DOHH2 (cell line): Measurements from ENCODE around the gene FASN.
A peak's percentile ranks its signal among the peaks of the same experiment; 100 is the strongest.

Experiments used
- H3F3A ChIP-seq: fragments of 200-600 bp; sonication (generic), shearing (Covaris generic); 2 replicates; pipeline ENCODE4 v1.6.0; 2016; ENCODE audit warnings: antibody characterized with exemption, mild to moderate bottlenecking; ENCODE audit not compliant: control insufficient read depth, insufficient read depth
- H3K27ac ChIP-seq: fragments of 200-600 bp; sonication (generic); 2 replicates; pipeline ENCODE4 v1.5.1; 2014; ENCODE audit warnings: low read depth, mild to moderate bottlenecking, low read length, moderate library complexity
- H3K27me3 ChIP-seq: fragments of 200-600 bp; sonication (generic); 2 replicates; pipeline ENCODE4 v1.6.1; 2014; ENCODE audit warnings: mild to moderate bottlenecking, low read length, mixed read lengths; ENCODE audit not compliant: control insufficient read depth
- H3K36me3 ChIP-seq: fragments of 200-600 bp; sonication (generic); 2 replicates; pipeline ENCODE4 v1.6.1; 2014; ENCODE audit warnings: mild to moderate bottlenecking, low read length, moderate library complexity, mixed read lengths; ENCODE audit not compliant: control insufficient read depth
- H3K4me1 ChIP-seq: fragments of 200-600 bp; sonication (generic); 2 replicates; pipeline ENCODE4 v1.6.1; 2014; ENCODE audit warnings: mild to moderate bottlenecking, low read length, mixed read lengths; ENCODE audit not compliant: control insufficient read depth
- H3K4me2 ChIP-seq: fragments of 200-600 bp; sonication (generic); 2 replicates; pipeline ENCODE4 v1.6.0; 2014; ENCODE audit warnings: mild to moderate bottlenecking, low read length, moderate library complexity
- H3K4me3 ChIP-seq: fragments of 200-600 bp; sonication (generic); 2 replicates; pipeline ENCODE4 v1.5.1; 2014; ENCODE audit warnings: mild to moderate bottlenecking, low read length, mixed read lengths
- H3K79me2 ChIP-seq: fragments of 200-600 bp; sonication (generic); 2 replicates; pipeline ENCODE4 v1.6.1; 2014; ENCODE audit warnings: mild to moderate bottlenecking, low read length, mixed read lengths; ENCODE audit not compliant: control insufficient read depth
- H3K9me2 ChIP-seq: fragments of 200-600 bp; sonication (generic); replicated peaks from 2 replicates; pipeline ENCODE4 v1.6.1; 2014; ENCODE audit warnings: mild to moderate bottlenecking, low read length, mixed read lengths; ENCODE audit not compliant: control insufficient read depth
- H3K9me3 ChIP-seq: fragments of 200-600 bp; sonication (generic); 2 replicates; pipeline ENCODE4 v1.6.1; 2014; ENCODE audit warnings: antibody characterized with exemption, low read length, mixed read lengths; ENCODE audit not compliant: control insufficient read depth, insufficient read depth
- H4K20me1 ChIP-seq: fragments of 200-600 bp; sonication (generic); 2 replicates; pipeline ENCODE4 v1.6.0; 2014; ENCODE audit warnings: low read depth, mild to moderate bottlenecking, antibody characterized with exemption, low read length, moderate library complexity; ENCODE audit not compliant: control insufficient read depth, insufficient read depth
- CTCF ChIP-seq: fragments of 200-600 bp; sonication (generic); IDR thresholded peaks from one replicate; pipeline ENCODE4 v1.5.1; 2014; ENCODE audit warnings: antibody characterized with exemption, mild to moderate bottlenecking, low read depth, low read length; ENCODE audit not compliant: poor library complexity, severe bottlenecking
- EZH2phosphoT487 ChIP-seq: fragments of 200-600 bp; sonication (generic); IDR thresholded peaks from 2 replicates; pipeline ENCODE4 v1.6.1; 2017; ENCODE audit warnings: borderline replicate concordance, mild to moderate bottlenecking, antibody characterized with exemption, low read length, moderate library complexity, mixed read lengths

Gene FASN

GRCh38 chr17:82103553-82104451, 5.8 kb upstream of the FASN start:
- H3K9me2 ChIP-seq: no peaks in the 10 kb centered on the region
- H4K20me1 ChIP-seq: no peaks in the 10 kb centered on the region
- H3K4me1 ChIP-seq: peaks cover 56% of the 10 kb centered on the region

GRCh38 chr17:82101767-82102679, 4.0 kb upstream of the FASN start:
- peaks cover 9% of the 10 kb centered on the region for H3F3A ChIP-seq
- H3K4me2 ChIP-seq: no peak overlapping the region
- no peaks in the 10 kb centered on the region for H3K9me2 ChIP-seq
- peaks cover 34% of the 10 kb centered on the region for H3K36me3 ChIP-seq
- no peak overlapping the region for H3K4me3 ChIP-seq
- TF ChIP-seq EZH2phosphoT487 (no peak), CTCF (no peak)
- peaks cover 51% of the 10 kb centered on the region for H3K4me1 ChIP-seq
- H4K20me1 ChIP-seq: peaks cover 2% of the 10 kb centered on the region
- H3K9me3 ChIP-seq: no peaks in the 10 kb centered on the region
- peaks cover 31% of the 10 kb centered on the region for H3K79me2 ChIP-seq
- H3K27ac ChIP-seq: no peak overlapping the region
- H3K27me3 ChIP-seq: no peaks in the 10 kb centered on the region

More at GRCh38 chr17:82103553-82104451, 5.8 kb upstream of the FASN start:
- H3K4me2 ChIP-seq: no peak overlapping the region
- H3K9me3 ChIP-seq: no peaks in the 10 kb centered on the region
- no peaks in the 10 kb centered on the region for H3K27me3 ChIP-seq
- H3K4me3 ChIP-seq: no peak overlapping the region
- H3K79me2 ChIP-seq: peaks cover 21% of the 10 kb centered on the region
- no peak for TF ChIP-seq EZH2phosphoT487
- peaks cover 24% of the 10 kb centered on the region for H3K36me3 ChIP-seq
- H3K27ac ChIP-seq: no peak overlapping the region
- H3F3A ChIP-seq: peaks cover 9% of the 10 kb centered on the region

- Histone ChIP-seq H3K27me3 (no peaks in the 10 kb centered on the region), H3K9me2 (no peaks in the 10 kb centered on the region), H3K36me3 (peaks cover 41% of the 10 kb centered on the region), H3K4me2 (peak overlapping the region; percentile 98; the same call in 1 of the 2 replicates), H3K27ac (no peak overlapping the region), H3K4me3 (no peak overlapping the region), H4K20me1 (peaks cover 9% of the 10 kb centered on the region), H3K4me1 (peaks cover 51% of the 10 kb centered on the region), H3K9me3 (no peaks in the 10 kb centered on the region), H3F3A (peaks cover 9% of the 10 kb centered on the region), H3K79me2 (peaks cover 38% of the 10 kb centered on the region)
- no peak for TF ChIP-seq EZH2phosphoT487
Measured at GRCh38 chr17:82101301-82101715, 3.3 kb upstream of the FASN start.

GRCh38 chr17:82100502-82101298, 2.7 kb upstream of the FASN start:
- H3K9me3 ChIP-seq: no peaks in the 10 kb centered on the region
- H3K36me3 ChIP-seq: peaks cover 47% of the 10 kb centered on the region
- H3K9me2 ChIP-seq: no peaks in the 10 kb centered on the region
- peak overlapping the region; percentile 98 for H3K4me2 ChIP-seq
- TF ChIP-seq CTCF (no peak), EZH2phosphoT487 (no peak)
- peak overlapping the region; percentile 92 for H3K4me3 ChIP-seq
- H3F3A ChIP-seq: peaks cover 9% of the 10 kb centered on the region
- no peaks in the 10 kb centered on the region for H3K27me3 ChIP-seq
- peaks cover 51% of the 10 kb centered on the region for H3K4me1 ChIP-seq
- peak overlapping the region; percentile 92 for H3K27ac ChIP-seq
- peaks cover 44% of the 10 kb centered on the region for H3K79me2 ChIP-seq
- H4K20me1 ChIP-seq: peaks cover 15% of the 10 kb centered on the region
